Gastroesophageal sphincter (tissue), 3 donors: ENCODE results near the gene MYCBP2.

Experiments used
- CTCF ChIP-seq, 4 experiments: fragments of 200-600 bp in 2 of 4; fragments of 450-650 bp in 2 of 4; sonication (generic) in 1 of 4; IDR thresholded peaks; one replicate each; pipeline ENCODE4 v1.5.1; 2017 to 2019; ENCODE audit warnings: antibody characterized with exemption in 4 of 4, mild to moderate bottlenecking in 2 of 4, moderate library complexity in 2 of 4
- EP300 ChIP-seq: sonication (generic); formaldehyde crosslinking; IDR thresholded peaks from one replicate; pipeline ENCODE4 v1.6.1; 2017; ENCODE audit warnings: antibody characterized with exemption, mild to moderate bottlenecking
- POLR2A ChIP-seq, 2 donors: fragments of 450-650 bp; IDR thresholded peaks; one replicate each; pipeline ENCODE4 v1.6.1; 2017; ENCODE audit warnings: antibody characterized with exemption in 2 of 2, mild to moderate bottlenecking in 2 of 2, moderate library complexity in 1 of 2
- POLR2AphosphoS5 ChIP-seq: sonication (generic); formaldehyde crosslinking; IDR thresholded peaks from one replicate; pipeline ENCODE4 v1.6.1; 2017; ENCODE audit warnings: antibody characterized with exemption

- TF ChIP-seq POLR2A (IDR thresholded peaks at IDR 0.05) (no peak), CTCF (IDR thresholded peaks at IDR 0.05) (no peak), EP300 (no peak), POLR2AphosphoS5 (no peak)
These were observed 233.2 kb downstream of the MYCBP2 start for GRCh38 chr13:77093735-77094134.
